ENCODE results near the gene KRTAP4-3.

Gene KRTAP4-3

GRCh38 chr17:41177727-41178271 lies 9.8 kb upstream of the KRTAP4-3 start, which contains the start of gene KRTAP4-2:
KRTAP4-2 (minus strand) TSS chr17:41178221; CDS start chr17:41178164, 57 bp downstream.
- Histone ChIP-seq H3K27me3 (ENCODE audit: insufficient read depth, low read length, poor library complexity) (peaks cover 15% of the 10 kb centered on the region), H3K36me3 (ENCODE audit: insufficient read depth, low read length) (no peaks in the 10 kb centered on the region), H3K4me1 (ENCODE audit: insufficient read depth, low read length) (no peaks in the 10 kb centered on the region), H3K9me3 (ENCODE audit: insufficient read depth, low read length, severe bottlenecking) (no peaks in the 10 kb centered on the region), H3K9ac (ENCODE audit: low read depth, low read length) (no peak within 1 kb of the TSS), H3K27ac (ENCODE audit: low read length) (no peak within 1 kb of the TSS), H3K4me3 (ENCODE audit: low read depth in 1 of 2, low read length in 2 of 2) (no peak within 1 kb of the TSS), H4K20me1 (ENCODE audit: insufficient read depth, low read length) (no peaks in the 10 kb centered on the region), H2AFZ (ENCODE audit: low read depth, low read length) (no peak within 1 kb of the TSS), H3K79me2 (ENCODE audit: insufficient read depth, low read length) (no peaks in the 10 kb centered on the region), H3K4me2 (ENCODE audit: insufficient read depth, low read length) (no peak within 1 kb of the TSS)
- DNase-seq = no peak
- no peak for TF ChIP-seq CTCF (IDR thresholded peaks at IDR 0.05; ENCODE audit: borderline replicate concordance, extremely low read depth, low read length, poor library complexity, severe bottlenecking)
- TF ChIP-seq EZH2 (IDR thresholded peaks at IDR 0.05; ENCODE audit: borderline replicate concordance, low read depth, low read length, severe bottlenecking) = no peak
- ATAC-seq (ENCODE audit: insufficient read depth, low read depth) = no peak

DNA sequence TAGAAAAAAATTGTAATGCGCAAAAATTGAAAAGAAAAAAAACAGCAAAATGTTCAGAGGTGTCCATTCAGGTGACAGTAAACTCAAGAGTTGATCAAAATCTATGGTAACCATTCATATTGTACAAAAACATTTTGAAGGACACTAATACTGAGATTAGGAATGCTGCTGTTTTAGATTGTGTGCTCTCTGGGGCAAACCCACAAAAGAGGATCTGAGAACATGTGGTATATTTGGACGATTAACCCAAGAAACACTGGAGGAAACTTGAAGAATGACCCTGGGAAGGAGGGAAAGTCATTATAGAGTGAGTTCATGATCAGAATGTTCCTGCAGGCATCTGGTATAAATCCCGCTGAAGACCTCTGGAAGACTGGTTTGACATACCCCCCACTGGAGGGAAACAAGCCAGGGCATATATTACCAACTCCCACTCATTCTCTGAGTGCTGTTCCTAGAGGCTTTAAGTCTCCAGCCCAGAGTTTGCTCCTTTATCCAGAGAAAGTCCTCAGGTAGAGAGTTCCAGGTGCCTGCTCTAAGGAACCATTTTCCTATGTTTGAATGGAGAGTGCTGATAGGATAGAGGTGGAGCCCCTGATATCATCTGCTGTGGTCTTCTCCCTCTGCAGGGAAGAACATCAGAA lies 8.8 kb upstream of the KRTAP4-3 start:
- Histone ChIP-seq H3K4me3 (ENCODE audit: low read depth in 1 of 2, low read length in 2 of 2) (no peak overlapping the region), H3K27ac (ENCODE audit: low read length) (no peak overlapping the region), H3K27me3 (ENCODE audit: insufficient read depth, low read length, poor library complexity) (peaks cover 15% of the 10 kb centered on the region), H3K79me2 (ENCODE audit: insufficient read depth, low read length) (no peaks in the 10 kb centered on the region), H2AFZ (ENCODE audit: low read depth, low read length) (no peak overlapping the region), H3K9ac (ENCODE audit: low read depth, low read length) (no peak overlapping the region), H3K4me2 (ENCODE audit: insufficient read depth, low read length) (no peak overlapping the region), H3K36me3 (ENCODE audit: insufficient read depth, low read length) (no peaks in the 10 kb centered on the region), H3K9me3 (ENCODE audit: insufficient read depth, low read length, severe bottlenecking) (no peaks in the 10 kb centered on the region), H3K4me1 (ENCODE audit: insufficient read depth, low read length) (no peaks in the 10 kb centered on the region), H4K20me1 (ENCODE audit: insufficient read depth, low read length) (no peaks in the 10 kb centered on the region)
- ATAC-seq (ENCODE audit: insufficient read depth, low read depth) (no peak), DNase-seq (no peak)
- TF ChIP-seq CTCF (IDR thresholded peaks at IDR 0.05; ENCODE audit: borderline replicate concordance, extremely low read depth, low read length, poor library complexity, severe bottlenecking) (no peak), EZH2 (IDR thresholded peaks at IDR 0.05; ENCODE audit: borderline replicate concordance, low read depth, low read length, severe bottlenecking) (no peak)

- Histone ChIP-seq H3K9ac (ENCODE audit: low read depth, low read length) (no peak overlapping the region), H2AFZ (ENCODE audit: low read depth, low read length) (no peak overlapping the region), H3K4me3 (ENCODE audit: low read depth in 1 of 2, low read length in 2 of 2) (no peak overlapping the region), H3K27ac (ENCODE audit: low read length) (no peak overlapping the region), H3K79me2 (ENCODE audit: insufficient read depth, low read length) (no peaks in the 10 kb centered on the region), H4K20me1 (ENCODE audit: insufficient read depth, low read length) (no peaks in the 10 kb centered on the region), H3K4me2 (ENCODE audit: insufficient read depth, low read length) (no peak overlapping the region), H3K9me3 (ENCODE audit: insufficient read depth, low read length, severe bottlenecking) (no peaks in the 10 kb centered on the region), H3K4me1 (ENCODE audit: insufficient read depth, low read length) (no peaks in the 10 kb centered on the region), H3K36me3 (ENCODE audit: insufficient read depth, low read length) (no peaks in the 10 kb centered on the region), H3K27me3 (ENCODE audit: insufficient read depth, low read length, poor library complexity) (no peaks in the 10 kb centered on the region)
- no peak for DNase-seq
- no peak for ATAC-seq (ENCODE audit: insufficient read depth, low read depth)
- no peak for TF ChIP-seq CTCF (IDR thresholded peaks at IDR 0.05; ENCODE audit: borderline replicate concordance, extremely low read depth, low read length, poor library complexity, severe bottlenecking)
Measured at GRCh38 chr17:41171886-41172285, 3.9 kb upstream of the KRTAP4-3 start.
